ENCODE data around the gene FAM50B. TPM values are rescaled to one million over a fixed set of nuclear protein-coding genes. Genes with fewer than 3 reads are reported as not detected.

Gene FAM50B
- total and polyA plus RNA-seq, 2 of the 13 experiments (the other 11 are each of a cell fraction or from before 2014, with no cell fraction given): 0.05 TPM; not detected in 1

- TF ChIP-seq ZFP91 (CRISPR knock-in tag; IDR thresholded peaks at IDR 0.05; ENCODE audit: borderline replicate concordance) (peak; percentile 59; the same call in 1 of the 2 replicates), ZGPAT (CRISPR knock-in tag; IDR thresholded peaks at IDR 0.05) (peak; percentile 35; the same call in 1 of the 2 replicates), GATAD2A (CRISPR knock-in tag; IDR thresholded peaks at IDR 0.05) (peak; percentile 30; the same call in 1 of the 2 replicates), CBFB (CRISPR knock-in tag; IDR thresholded peaks at IDR 0.05) (0 out of 2 replicates have a peak, but pooled peaks have one; percentile 33), ZBTB4 (CRISPR knock-in tag; IDR thresholded peaks at IDR 0.05; ENCODE audit: borderline replicate concordance) (peak; percentile 84), ETV5 (CRISPR knock-in tag; IDR thresholded peaks at IDR 0.05; ENCODE audit: borderline replicate concordance) (peak; percentile 66; the same call in 1 of the 2 replicates), ZBTB33 (CRISPR knock-in tag; IDR thresholded peaks at IDR 0.05) (peak; percentile 97), GABPA (IDR thresholded peaks at IDR 0.05; ENCODE audit: low read depth, low read length) (peak; percentile 27; the same call in 1 of the 2 replicates), GABPA (CRISPR knock-in tag; IDR thresholded peaks at IDR 0.05; ENCODE audit: low read depth) (peak; percentile 50; the same call in 1 of the 2 replicates), ZMYM2 (CRISPR knock-in tag; IDR thresholded peaks at IDR 0.05) (no peak), HOMEZ (CRISPR knock-in tag; IDR thresholded peaks at IDR 0.05; ENCODE audit: low read depth) (peak; percentile 62; the same call in 1 of the 2 replicates), ZNF430 (CRISPR knock-in tag; IDR thresholded peaks at IDR 0.05) (no peak), ZNF790 (CRISPR knock-in tag; IDR thresholded peaks at IDR 0.05; ENCODE audit: borderline replicate concordance) (no peak), CEBPB (IDR thresholded peaks at IDR 0.05; ENCODE audit: borderline replicate concordance, low read depth, low read length) (no peak), POGZ (CRISPR knock-in tag; IDR thresholded peaks at IDR 0.05) (peak; percentile 82), FOXC1 (CRISPR knock-in tag; IDR thresholded peaks at IDR 0.05; ENCODE audit: borderline replicate concordance) (0 out of 2 replicates have a peak, but pooled peaks have one; percentile 37), ZBTB34 (CRISPR knock-in tag; IDR thresholded peaks at IDR 0.05) (no peak)
Measured at GRCh38 chr6:3848925-3849605, at the start of gene FAM50B (continued).

Measured in HepG2 (cell line).